SH-SY5Y (cell line): ENCODE measurements around the gene G0S2.

Experiments used
- GATA2 ChIP-seq: IDR thresholded peaks from 2 replicates; pipeline ENCODE4 v1.6.1; 2011; ENCODE audit warnings: mild to moderate bottlenecking, low read depth, low read length
- GATA3 ChIP-seq: IDR thresholded peaks from 2 replicates; pipeline ENCODE4 v1.6.1; 2011; ENCODE audit warnings: low read depth, mild to moderate bottlenecking, low read length, moderate library complexity

G0S2 gene

DNA sequence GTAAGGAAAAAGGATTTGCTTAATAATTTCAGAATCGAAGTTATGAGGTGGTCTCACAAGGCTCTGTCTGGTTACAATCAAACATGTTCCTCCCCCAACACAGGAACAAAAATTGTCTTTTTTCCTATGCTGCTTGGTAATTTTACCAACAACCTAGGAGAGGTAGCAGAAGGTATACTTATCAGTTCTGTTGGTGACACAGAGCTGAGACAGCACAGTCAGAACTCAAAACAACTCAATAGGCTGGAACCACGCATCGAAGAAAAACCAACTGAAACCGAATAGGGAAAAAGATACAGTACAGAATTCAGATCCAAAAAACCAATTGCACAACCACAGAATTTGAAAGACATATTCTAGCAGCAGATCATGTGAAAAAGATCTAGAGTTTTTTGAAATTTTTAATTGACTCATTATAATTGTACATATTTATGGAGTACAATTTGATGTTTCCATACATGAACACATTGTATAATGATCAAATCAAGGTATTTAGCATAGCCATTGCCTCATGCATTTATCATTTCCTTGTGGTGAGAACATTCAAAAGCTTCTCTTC, 3.8 kb downstream of the G0S2 start:
- TF ChIP-seq GATA3 = no peak
- no peak for TF ChIP-seq GATA2

DNA sequence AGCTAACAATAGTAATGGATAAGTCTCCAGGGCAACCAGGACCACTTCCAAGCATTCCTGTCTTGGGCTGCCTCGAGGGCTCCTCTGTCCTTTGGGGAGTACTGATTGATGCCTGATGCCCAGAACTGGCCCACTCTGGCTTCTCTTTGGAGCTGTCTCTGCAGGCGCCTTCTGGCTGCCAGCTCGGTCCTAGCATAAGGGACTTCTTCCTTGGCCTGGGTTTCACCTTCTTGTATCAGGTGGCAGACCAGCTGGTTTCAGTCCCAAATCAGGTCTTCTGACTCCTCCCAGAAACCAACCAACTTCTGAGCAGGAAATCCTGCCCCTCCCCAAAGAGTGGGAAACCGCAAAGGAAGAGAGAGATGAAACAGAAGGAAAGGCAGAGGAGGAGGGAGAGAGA, 10.6 kb downstream of the G0S2 start:
- TF ChIP-seq GATA2 (no peak), GATA3 (no peak)

DNA sequence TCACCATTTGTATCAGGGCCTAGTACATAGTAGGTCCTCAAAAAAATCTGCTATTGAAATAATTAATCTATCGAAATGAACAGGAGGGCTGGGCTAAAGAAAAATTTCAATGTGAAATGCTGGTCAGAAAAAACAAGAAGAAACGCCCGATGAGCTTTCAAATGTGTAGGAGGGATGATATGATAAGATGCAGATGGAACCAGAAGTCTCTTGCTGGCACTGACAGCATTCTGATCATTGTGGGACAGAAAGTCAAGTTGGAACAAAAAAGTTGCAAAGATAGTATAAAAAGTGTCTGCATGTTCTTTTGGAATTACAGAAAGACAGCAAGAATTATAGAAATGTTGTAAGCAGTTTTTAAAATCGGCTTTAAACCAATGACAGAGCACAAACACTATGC, 11.1 kb downstream of the G0S2 start:
- TF ChIP-seq GATA3 (no peak), GATA2 (no peak)

DNA sequence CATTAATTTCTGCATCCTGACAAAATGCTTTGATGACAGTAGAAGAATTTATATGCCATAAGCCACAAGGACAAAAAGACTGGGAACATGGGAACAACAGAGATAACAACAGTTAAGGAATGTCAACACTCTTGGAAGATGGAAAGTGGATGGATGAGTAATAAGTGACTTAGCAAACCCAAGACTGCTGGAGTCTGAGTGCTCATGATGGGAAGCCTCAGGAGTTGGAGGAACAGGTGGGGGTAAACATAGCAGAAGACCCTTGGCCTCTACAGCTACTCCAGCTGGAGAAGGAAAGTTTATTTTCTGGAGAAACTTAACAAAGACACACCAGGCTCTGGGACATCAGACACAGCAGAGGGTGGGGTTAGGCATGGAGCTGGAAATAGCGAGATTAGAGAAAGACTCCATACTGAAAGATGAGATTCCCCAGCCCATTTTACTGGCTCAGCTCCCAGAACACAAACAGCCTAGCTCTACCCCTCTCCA, 13.6 kb downstream of the G0S2 start:
- no peak for TF ChIP-seq GATA2
- no peak for TF ChIP-seq GATA3

DNA sequence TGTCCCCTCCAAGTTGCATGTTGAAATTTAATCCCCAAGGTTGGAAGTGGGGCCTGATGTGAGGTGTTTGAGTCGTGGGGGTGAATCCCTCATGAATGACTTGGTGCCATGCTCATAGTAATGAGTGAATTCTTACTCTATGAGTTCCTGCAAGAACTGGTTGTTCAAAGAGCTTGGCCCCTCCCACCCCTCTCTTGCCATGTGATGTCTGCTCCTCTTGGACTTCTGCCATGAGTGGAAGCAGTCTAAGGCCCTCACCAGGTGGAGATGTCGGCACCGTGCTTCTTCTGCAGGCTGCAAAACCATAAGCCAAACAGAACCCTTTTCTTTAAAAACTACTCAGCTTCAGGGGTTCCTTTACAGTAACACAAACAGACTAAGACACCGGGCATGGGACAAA, 14.3 kb downstream of the G0S2 start:
- no peak for TF ChIP-seq GATA2
- TF ChIP-seq GATA3 = no peak

DNA sequence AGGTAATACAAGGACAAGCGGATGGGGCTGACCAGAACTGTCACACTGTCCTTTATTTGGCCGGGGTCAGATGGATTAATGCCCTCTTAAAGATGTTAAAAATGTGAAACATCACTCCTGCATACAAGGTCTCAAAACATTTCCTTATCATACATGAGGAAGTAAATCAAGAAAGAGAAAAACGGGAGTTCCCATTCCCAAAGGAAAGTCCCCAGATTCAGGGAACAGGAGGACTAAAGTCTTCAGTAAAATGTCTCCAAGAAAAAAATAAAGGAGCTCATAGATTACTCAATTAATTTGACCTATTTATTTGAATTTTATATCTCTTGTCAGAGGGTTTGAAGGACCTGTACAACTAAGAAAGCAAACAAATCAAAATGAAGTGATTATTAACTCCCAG, 16.0 kb downstream of the G0S2 start:
- TF ChIP-seq GATA2 = no peak

DNA sequence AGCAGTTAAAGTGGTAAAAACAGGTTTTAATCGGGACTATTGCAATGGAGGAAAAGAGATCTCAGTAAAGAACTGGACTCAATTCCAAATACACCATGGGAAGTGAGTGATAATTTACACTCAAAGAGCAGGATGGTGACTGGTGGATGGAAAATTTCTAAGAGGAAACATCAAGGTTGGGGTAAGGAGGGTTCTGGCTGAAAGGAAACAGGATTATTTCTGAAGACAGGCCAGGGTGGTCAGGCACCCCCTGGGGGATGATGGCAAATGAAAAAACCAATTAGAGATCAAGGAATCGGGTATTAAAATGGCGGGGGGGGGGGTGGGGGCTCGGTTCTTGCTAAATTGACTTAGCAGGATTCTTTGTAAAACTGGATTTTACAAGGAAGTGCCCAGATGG, 17.1 kb downstream of the G0S2 start:
- TF ChIP-seq GATA3 (no peak), GATA2 (no peak)

DNA sequence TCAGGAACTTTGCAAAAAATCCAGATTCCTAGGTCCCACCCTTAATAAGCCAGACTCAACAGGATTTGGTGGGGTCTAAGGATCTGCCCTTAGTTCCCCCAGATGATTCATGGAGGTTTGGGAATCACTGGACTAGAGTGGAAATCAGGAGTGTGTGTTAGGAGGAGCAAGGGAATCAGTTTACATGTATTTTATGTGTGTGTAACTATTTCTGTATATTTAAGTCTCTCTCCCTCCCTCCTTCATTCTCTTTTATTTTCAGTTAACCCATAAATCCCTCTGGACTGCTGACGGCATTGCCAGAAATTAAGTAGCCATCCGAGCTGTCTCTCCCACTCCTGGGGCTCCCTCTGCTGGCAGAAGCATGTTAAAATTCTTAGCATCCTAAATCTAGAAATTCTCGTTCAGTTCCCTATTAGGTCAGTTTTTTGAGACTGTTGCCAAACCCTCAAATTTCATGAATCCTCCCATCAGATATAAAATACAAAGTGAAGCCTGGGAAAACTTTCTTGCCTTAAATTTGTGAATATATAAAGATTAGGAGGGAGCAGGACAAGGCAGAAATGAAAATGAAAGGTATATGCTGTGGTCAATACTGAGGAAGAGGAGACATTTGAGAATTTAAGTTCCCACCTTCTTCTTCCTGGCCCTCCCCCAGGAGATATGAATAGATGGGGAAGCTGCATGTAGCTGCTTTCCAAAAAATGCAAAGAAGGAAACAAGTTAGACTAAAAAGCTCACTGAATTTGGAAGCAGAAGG, 17.7 kb downstream of the G0S2 start:
- TF ChIP-seq GATA3 (no peak), GATA2 (no peak)

DNA sequence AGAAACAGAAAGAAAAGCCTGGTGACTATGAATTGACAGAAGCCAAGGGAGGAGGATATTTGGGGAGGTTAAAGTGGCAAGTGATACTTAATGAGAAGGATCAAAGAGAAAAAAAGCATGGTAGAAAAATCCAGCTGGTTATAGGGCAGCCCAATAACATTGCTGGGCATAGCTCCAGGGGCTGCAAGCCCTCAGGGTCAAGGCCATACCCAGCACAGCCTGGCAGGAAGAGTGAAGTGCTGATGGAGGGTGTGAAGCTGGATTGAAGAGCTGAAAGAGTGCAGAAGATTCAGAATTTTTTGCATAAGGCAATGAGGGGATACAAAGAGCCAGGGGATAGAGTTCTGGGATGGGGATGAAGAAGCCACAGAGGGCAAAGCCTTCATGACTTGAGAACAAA, 21.5 kb downstream of the G0S2 start:
- TF ChIP-seq GATA2 (no peak), GATA3 (no peak)

DNA sequence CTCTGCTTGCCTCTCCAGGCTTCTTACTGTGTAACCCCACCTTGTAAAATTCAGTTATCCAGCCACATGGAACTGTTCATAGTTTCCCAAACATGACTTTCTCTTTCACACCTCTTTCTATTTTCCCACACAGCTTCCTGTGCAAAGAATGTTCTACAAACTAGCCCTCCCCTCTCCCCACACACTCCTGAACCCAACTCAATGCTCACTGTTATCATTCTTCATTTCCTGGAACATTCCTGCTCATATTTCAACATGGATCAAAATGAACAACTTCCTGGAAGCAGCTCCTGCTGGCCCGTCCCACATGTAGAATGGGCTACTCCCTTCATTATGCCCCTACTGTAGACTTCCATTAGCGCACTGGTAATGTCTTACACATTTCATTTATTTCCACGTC, 21.9 kb downstream of the G0S2 start:
- TF ChIP-seq GATA3 = no peak

DNA sequence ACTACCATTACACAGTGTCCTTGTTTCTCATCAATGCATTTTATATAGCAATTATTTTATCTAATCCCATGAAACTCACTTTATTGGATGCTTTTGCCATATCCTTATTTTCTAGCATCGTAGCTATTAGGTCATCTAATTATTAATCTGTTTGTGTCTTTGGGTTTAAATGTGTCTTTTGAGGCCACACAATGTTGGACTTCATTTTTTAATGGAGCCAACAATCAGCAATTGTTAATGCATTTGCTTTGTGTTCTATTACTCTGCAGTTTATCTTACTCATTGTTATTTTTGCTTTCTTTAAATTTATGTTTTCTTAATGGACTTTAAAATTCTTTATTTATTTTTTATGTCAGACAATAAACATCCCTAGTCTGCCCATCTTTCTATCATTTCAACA, 27.6 kb downstream of the G0S2 start:
- no peak for TF ChIP-seq GATA2
- TF ChIP-seq GATA3 = no peak

DNA sequence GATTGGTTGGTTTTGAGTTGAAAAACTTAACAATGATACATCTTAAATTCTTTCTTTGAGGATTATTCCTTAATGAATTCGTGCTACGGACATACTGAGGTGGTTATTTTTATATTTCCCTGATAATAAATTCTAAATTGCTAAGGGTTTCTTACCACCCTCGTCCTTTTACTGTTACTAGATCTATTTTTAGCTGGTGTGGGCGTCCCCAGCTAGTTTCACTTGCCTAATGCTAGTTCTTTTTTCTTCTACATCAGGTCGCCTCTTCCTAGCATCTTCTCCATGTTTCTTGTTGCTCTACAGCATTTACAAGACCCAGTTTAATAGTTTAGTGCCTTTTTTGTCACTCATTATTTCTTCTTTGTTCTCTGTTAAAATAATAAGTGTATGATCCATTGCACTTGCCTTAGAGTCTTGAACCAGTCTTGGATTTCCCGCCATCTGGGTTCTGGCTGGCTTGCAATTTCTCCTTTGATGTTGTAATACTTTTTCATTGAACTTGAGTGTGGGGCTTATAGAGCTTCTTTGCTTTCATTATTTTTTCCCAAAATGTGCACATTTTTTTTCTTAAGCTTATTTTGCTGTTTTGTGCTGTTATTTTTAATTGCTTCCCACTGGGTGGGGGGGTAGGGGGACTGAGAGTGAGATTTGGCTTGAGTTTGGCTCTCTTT, 28.8 kb downstream of the G0S2 start:
- TF ChIP-seq GATA2 (no peak), GATA3 (no peak)

DNA sequence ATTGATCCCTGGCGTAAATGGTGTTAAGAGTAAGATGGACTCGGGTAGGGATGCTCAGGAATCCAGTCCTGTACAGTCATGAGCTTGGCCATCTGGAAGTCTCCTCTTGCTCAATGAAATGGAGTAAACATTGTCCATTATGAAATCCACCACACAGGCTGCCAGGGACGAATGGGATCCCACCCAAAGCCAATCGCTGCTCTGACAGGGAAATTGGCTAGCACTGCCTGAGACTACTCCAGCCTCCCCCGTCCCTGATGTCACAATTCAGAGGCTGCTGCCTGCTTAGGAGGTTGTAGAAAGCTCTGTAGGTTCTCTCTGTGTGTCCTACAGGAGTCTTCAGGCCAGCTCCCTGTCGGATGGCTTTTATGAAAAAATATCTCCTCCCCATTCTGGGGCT, 29.4 kb downstream of the G0S2 start, which contains the start of gene HSD11B1:
Gene HSD11B1, plus strand, starts transcription at position 263 of the 400 bp plus-strand sequence. Its CDS starts 97 bp downstream, at position 360.
- no peak for TF ChIP-seq GATA3

DNA sequence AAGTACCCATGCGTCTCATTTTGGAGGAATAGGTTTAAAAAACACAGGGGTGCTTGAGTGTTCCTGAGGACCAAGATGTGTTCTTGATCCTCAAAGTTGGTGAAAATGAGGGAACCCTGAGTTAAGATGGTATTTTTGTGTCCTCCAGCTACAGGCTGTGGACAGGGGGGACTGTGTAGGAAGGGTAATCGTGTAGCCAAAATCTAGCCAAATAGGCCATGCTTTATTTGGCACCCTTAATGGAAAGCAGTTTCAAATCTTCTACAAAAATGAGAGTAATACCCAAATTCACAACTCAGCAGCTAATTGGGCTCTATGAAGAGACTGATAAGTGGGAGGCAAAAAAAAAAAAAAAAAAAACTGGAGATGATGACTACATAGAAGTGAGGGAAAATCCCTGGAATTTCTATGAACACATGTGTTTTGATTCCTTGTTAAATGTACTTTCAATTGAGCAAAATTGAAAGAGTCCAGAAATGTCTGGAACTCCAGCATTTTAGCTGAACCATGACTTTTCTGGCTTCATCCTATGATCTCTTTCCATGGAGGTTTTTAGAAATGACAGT, 29.9 kb downstream of the G0S2 start:
- TF ChIP-seq GATA3 = no peak
- TF ChIP-seq GATA2 = no peak

DNA sequence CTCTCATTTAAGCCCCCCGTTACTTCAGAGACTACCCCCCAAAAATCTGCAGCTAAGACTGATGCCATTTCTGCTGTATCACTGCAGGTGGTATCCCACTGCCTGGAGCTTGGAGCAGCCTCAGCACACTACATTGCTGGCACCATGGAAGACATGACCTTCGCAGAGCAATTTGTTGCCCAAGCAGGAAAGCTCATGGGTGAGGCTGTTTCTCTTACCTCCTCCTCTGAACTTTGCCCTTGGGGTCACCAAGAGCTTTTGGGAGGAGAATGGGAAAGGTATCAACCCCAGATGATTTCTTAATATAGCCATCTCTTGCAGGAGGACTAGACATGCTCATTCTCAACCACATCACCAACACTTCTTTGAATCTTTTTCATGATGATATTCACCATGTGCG, 31.4 kb downstream of the G0S2 start:
- TF ChIP-seq GATA3 (no peak), GATA2 (no peak)

DNA sequence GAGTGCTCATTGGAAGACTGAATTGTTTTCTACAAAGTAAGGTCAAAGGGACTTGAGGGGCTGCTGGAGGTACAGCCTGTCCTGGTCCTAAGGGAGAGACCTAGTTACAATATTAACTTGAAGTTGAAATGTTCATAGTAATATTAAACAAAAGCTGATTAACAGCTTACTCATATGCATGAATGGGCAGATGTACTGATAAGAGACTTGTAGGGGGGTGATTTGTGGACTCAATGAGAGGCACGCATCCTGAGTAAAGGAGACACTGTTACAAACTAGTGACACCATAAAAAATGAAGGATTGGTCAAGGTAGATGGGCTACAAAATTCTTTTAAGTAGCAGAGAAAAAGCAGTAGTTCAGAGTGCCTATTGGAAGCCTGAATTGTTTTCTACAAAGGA, 32.1 kb downstream of the G0S2 start:
- TF ChIP-seq GATA2 = no peak
- TF ChIP-seq GATA3 = no peak
